GM10266 (cell line): Measurements from ENCODE around the gene ADRA2C.

ENCODE experiments used
- DNase-seq: peaks from one replicate; pipeline ENCODE4 v3.0.0; 2012; ENCODE audit errors: extremely low spot score
- TF ChIP-seq, protein P1 (sequence below): IDR thresholded peaks from 2 replicates; pipeline ENCODE4 v1.5.1; 2012; ENCODE audit warnings: mild to moderate bottlenecking, low read depth; ENCODE audit not compliant: control insufficient read depth, insufficient read depth; ENCODE audit errors: missing control alignments

Gene ADRA2C

DNA sequence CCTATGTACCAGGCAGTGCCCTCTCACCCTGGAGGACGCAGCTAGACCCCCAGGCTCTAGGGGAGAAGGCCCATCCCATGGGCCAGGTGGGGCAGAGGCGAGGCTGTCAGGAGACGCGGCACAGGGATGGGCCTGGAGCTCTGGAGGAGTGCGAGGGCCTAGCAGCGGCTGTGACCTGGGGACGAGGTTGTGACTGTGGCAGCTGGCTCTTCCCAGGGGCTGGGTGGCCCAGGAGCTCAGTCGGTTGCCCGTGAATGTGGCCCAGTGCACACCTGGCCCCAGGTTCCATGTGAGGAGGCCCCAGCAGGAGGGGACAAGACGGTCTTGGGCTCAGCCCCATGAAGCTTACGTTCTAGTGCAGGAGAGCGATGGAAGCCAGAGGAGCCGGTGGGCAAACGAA, 31.0 kb upstream of the ADRA2C start:
- TF ChIP-seq, protein P1, sequence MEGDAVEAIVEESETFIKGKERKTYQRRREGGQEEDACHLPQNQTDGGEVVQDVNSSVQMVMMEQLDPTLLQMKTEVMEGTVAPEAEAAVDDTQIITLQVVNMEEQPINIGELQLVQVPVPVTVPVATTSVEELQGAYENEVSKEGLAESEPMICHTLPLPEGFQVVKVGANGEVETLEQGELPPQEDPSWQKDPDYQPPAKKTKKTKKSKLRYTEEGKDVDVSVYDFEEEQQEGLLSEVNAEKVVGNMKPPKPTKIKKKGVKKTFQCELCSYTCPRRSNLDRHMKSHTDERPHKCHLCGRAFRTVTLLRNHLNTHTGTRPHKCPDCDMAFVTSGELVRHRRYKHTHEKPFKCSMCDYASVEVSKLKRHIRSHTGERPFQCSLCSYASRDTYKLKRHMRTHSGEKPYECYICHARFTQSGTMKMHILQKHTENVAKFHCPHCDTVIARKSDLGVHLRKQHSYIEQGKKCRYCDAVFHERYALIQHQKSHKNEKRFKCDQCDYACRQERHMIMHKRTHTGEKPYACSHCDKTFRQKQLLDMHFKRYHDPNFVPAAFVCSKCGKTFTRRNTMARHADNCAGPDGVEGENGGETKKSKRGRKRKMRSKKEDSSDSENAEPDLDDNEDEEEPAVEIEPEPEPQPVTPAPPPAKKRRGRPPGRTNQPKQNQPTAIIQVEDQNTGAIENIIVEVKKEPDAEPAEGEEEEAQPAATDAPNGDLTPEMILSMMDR: no peak
- no peak for DNase-seq

DNA sequence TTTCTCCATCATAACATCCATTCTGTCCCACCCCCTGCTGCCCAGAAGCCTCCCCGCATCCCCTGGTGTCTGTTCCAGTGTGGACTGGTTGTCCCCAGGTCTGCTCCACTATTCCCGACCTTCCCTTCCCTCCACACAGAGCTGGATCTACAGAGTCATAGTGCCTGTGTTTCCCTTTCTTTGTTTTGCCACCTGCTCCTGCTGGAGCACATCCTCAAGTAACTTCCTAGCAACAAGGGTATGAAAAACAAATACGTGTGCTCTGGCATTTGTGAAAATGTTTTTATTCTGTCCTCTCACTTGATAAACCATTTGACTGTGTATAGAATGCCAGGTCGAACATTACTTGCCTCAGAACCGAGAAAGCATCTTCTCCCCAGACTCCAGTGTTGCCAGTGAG, 29.9 kb upstream of the ADRA2C start:
- DNase-seq: no peak
- TF ChIP-seq, protein P1: no peak

DNA sequence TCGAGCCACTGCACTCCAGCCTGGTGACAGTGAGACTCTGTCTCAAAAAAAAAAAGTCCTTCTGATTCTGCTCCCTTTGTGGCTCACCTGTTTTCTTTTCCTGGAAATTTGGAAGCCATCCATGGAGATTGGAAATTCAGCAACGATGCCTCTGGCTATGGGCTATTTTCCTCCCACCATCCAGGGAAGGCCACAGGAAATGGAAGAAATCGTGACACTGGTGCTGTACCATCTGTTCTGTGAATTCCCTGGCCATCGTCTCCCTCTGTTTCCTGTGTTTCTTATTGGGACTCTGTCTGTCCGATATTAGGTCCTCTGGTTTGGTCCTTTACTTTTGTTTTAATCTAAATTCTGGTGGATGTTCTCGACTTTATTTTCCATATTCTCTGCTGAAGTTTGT, 29.4 kb upstream of the ADRA2C start:
- TF ChIP-seq, protein P1: no peak
- no peak for DNase-seq

DNA sequence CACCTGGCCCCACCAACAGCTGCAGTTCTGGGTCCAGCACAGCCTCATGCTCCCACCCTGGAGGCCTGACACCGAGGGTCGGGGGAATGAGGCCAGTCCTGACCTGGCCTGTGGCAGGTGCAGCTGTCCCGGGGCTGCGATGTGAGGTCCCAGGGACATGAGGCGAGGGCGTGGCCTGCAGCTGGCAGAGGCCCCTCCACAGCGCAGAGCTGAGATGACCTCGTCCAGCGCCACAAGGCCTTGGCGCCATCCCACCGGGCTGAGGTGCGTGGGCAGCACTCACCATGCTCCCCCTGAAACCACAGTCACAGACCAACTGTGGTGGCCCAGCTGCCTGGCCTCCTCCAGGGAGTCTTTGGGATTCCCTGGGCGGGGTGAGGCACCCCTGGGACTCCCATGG, 26.6 kb upstream of the ADRA2C start:
- no peak for DNase-seq
- TF ChIP-seq, protein P1: no peak

DNA sequence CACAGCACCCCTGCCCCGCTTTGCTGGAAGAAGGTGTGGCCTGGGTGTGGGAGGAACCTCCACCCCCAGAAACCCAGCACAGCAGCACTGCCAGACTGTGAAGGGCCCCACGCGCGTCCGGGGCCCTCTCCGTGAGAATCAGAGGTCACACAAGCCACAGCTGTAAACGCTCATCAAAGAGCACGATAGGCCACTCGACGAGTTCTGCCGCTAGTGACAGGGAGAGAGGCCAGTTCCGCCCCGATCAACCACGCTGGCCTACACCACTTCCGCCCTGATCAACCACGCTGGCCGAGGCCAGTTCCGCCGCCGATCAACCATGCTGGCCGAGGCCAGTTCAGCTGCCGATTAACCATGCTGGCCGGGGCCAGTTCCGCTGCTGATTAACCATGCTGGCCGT, 25.9 kb upstream of the ADRA2C start:
- TF ChIP-seq, protein P1: no peak
- DNase-seq: no peak

DNA sequence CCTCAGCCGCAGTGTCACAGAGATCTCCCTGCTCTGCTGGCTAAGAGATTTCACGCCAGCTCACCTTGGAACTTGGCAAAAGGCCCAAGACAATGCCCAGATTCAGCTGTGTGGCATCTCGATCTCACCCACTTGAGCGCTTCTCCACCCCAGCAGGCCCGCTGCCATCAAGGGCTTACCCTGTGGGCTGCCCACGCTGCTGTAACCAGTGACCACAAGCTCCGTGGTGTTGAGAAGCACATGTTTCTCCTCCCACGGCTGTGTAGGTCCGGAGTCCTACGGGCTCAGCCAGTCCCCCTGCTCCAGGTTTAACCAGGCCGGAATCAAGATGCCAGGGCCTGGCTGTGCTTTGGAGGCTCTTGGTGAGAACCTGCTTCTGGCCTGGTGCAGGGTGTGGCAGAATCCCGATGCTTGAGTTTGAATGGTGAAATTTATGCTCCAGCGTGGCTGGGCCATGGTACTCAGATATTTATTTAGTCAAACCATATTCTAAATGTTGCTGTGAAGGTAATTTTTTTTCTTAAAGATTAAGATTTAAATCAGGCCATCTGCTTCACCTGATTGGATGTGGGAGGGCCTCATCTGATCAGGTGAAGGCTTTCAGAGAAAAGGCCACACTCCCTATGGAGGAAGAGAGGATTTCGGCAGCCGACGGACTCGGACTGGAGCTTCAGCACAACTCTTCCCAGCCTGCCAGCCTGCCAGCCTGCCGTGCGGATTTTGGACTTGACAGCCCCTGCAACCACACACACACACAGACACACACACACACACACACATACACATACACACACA, 24.8 kb upstream of the ADRA2C start:
- no peak for DNase-seq
- TF ChIP-seq, protein P1: no peak

DNA sequence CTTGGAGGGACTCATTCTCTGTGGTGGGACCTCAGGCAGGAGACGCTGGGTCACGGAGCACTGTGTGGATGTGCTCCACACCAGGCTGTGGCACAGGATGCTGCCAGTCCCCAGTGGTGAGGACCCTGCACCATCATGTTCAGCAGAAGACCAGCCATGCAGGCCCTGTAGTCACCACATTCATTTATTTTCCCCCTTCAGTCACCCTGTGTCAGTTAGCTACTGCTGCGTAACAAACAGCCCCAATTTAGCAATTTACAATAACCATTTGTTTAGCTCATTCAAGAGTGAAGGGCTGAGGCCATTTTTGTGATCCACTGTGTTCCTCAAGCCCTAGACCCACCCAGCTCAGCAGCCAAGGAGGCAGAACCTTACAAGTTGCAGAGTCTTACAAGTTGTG, 23.6 kb upstream of the ADRA2C start:
- DNase-seq: no peak
- TF ChIP-seq, protein P1: no peak
